GM19463 (cell line): ENCODE measurements around the gene MSH3.
"Not testable (repeated sequence)": the region's sequence is repeated elsewhere in the genome, so short reads cannot be mapped to it uniquely, and the experiment has no call there.

Experiments
- ATAC-seq: cut with Tn5 transposase; IDR thresholded peaks from one replicate; pipeline ENCODE4 v1.9.1; 2021; ENCODE audit warnings: mild to moderate bottlenecking, moderate library complexity; ENCODE audit not compliant: unreplicated experiment

The MSH3 gene

DNA sequence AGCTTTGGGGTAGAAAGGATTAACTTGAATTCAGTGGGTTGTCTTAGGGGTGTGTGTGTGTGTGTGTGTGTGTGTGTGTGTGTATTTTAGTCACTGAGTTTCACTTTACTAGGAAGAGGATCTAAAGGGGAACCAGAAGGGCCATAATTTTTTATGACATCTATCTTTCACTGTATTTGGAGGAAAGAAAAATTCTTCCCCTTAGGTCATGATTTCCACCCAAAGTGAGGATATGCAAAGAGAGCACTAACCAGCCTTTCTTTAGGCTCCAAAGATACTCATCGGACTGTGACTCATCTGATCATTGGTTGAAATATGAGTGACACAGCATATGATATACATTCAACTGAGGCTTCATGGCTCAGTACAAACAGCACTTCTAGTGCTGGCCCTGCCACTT lies 230.5 kb downstream of the MSH3 start:
- no peak for ATAC-seq

DNA sequence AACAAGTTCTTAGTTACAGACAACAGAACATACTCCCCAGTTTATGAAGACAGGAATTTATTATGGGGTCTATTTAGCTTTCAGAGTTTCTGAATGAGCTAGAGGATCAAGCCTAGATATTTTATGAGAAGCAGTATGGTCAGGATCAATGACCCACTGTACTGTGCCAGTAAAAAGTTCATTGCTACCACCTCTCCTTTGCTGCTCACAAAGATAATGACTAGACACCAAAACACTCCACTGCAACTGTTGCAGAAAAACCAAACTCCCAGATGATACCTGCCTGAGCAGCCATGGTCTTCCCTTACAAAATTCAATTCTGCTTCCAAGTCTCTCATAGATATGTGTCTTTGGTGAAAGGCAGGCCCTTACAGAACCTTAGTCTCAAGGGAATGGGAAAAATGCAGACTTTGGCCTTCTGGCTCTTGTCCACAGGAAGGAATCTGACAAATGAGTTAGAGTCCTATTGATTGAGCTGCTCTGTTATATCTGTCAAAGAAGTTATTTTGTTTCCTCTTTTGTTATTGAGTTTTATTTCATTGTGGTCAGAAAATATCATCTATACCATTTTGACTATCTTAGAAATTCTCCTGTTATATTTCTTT lies 231.0 kb downstream of the MSH3 start:
- ATAC-seq: no peak

DNA sequence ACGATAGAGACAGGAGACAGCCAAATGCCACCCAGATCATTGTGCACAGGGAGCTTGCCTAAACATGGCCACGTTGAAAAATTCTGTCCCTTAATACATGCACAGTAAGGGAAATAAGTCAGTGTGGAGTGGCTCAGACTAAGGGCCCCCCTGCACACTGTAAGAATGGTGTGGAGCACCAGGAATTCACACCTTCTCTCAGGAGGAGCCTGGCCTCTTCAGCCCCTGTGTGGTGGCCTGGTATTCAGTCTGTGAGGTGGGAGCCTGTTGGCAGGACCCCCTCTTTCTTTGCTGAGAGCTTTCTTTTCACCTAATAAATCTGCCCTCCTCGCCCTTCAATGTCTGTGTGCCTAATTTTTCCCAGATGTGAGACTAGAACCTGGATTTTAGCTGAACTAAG lies 239.6 kb downstream of the MSH3 start:
- ATAC-seq: no peak

DNA sequence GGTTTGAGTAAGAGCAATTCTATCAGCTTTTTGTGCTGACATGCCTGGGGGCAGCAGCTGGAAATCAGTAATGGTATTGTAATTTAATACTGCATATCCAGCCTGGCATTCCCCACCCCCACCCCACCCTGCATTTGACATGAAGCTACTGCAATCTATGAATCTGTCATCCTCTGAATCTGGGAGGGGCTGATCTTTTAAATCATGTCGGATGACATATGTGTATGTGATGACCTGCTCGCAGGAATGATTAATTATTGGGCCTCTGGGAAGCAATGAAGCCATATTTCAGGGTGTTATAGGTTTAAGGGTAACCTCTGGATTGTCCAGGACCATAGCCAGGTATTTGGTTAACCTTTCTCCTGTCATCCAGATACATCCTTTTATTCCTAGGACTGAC lies 241.1 kb downstream of the MSH3 start:
- ATAC-seq: no peak

DNA sequence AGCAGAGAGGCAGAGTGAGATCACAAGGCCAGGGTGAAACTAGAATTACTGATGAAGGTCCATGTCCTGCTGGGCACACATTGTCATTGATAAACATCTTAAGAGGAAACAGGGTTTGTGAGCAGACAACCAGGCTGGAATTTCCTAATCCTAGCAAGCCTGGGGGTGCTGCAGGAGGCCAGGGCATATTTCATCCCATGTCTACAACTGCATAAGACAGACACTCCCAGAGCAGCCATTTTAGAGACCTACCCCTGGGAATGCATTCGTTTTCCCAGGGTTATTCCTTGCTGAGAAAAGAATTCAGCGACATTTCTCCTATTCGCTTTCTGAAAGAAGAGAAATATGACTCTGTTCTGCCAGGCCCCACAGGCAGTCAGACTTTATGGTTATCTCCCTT lies 248.2 kb downstream of the MSH3 start:
- not testable (repeated sequence) for ATAC-seq

DNA sequence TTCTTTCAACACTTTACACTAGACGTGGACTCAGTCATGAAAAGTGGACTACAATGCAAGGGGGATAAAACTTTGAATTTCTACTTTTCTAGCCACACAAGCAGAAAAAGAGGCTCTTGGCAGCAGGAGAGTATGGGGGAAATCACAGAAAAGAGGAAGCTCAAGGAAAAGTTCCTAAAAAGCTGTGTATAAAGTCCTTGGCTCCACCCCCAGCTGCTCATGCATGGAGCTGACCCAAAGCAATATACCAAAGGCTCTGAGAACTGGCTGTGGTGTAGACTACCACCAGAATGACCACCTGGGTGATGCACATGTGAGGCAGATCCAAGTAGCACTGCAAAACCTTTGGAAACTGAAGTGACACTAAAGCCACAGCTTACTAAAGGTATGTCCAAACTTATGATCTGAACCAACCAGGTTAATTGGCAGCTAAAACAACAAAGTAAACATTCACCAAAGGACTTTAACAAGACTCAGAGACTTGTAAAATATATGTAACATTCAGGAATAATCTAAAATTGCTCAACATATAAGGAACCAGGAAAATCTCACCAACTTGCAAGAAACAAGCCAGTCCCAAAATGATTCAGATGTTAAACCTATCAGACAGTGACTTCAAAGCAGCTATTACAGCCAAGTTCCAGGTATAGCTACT lies 250.2 kb downstream of the MSH3 start:
- no peak for ATAC-seq

DNA sequence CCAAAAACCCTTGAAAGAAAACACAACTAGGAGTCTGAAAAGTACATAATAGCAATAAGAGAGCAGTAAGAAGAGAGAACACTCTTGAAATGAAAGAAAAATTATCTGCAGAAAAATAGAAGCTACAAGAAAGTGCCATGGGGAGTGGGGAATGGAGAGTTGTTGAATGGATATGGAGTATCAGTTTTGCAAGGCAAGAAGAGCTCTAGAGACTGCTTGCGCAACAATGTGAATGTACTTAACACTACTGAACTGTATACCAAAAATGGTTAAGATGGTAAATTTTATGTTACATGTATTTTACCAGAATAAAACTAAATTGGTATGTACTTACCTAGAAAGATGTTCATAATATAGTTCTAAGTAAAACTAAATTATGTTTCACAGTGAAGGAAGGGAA lies 251.0 kb downstream of the MSH3 start:
- ATAC-seq: no peak

DNA sequence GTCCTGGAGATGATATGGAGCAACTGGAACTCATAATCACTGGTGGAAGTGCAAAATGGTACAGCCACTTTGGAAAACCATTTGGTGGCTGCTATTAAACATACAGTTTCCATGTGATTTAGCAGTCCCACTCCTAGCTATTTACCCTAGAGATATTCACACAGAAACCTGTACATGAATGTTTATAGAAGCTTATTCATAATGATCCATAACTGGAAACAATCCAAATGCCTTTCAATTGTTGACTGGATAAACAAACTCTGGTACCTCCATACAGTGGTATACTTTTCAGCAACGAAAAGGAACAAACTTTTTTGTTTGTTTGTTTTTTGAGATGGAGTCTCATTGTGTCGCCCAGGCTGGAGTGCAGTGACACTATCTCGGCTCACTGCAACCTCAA lies 258.0 kb downstream of the MSH3 start:
- ATAC-seq: no peak

DNA sequence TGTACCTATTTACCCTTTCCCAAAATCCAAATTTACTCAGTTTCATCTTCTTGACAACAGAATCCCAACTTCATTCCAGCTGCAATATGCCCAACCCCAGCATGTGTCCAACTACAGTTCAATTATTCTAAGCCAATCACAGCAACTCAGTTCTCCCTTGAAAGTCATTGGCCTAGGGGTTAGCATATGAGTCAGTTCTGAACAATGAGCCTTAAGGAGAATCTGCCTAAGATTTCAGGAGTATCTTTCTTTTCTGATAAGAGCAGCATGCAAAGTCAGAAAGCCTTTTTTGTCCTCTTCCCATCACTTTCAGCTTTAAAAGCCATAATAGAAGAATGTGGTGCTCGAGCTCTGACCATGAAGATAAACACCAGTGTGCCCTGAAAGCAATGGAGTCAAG lies 261.3 kb downstream of the MSH3 start:
- ATAC-seq: no peak

DNA sequence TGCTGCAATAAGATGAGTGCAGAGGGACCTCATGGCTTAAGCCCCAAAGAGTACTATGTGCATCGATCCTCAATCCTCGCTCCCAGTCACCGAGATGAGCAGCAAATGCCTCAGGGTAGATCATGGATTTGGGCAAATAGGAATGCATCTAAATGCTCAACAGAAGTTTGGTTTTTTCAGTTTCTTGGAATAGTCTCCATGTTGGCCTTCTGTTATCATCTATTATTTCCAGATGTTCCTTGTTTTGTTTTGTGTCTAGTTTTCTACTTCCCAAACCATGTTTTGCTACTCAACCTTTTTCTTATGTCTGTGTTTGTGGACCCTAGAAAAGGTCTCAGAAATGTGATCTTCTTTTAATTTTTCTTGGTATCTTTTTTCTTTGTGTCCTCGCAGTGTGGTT lies 262.2 kb downstream of the MSH3 start:
- no peak for ATAC-seq

DNA sequence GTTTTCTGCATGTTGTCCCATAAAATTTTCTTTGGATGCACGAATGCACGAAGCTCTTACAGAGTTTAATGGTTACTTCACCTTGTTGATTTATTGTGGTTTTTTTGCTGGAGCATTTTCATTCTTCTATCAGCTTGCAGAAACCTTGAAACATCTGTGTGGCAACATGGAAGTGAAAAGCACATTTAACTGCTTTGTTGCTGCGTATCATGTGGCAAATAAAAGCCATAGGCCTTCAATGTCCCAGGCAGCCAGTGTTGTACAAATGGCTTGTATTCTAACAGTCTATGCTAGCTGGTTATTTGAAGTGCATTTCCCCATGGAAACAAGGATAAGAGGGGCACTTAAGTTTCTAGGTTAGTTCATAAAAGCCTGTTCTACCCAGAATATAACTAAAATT lies 263.2 kb downstream of the MSH3 start:
- ATAC-seq: no peak

DNA sequence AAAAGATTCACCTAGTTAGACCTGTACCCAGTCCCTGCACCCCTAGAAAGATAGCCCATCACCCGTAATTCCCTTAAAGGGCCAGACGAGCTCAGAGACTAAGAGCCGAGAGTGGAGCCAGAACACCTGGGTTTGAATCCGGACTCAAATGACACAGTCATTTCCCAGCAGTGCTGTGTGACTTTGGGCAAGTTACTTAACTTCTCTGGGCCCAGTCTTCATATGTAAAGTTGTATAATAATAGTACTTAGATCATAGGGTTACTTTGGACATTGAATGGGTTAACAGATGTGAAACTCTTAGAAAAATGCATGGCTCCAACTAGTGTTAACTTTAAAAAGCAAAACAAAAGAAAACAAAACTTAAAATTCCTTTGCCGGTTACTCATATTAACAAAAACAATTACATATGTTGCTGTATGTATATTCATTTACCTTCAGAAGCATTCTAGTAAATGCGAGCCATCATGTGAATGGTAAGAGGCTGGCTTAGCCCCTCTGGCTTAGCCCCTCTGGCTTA lies 265.3 kb downstream of the MSH3 start:
- ATAC-seq: no peak

DNA sequence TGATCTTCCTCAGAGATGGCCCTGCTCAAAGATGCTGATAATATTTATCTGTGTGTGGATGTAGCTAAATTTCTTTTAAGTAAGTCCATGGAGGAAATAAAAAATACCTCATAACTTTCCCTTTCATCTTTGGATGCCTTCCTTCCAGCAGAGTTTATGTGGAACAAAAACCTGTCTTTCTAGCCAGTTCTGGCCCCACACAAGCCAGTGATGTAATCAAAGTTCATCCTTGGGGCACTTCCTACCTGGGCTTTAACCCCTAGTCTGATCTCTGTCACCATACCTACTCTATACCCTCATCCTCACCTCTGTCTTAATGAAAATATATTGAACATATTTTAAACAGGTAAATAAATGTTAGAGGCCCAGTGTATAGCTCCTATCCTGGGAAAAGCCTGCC lies 265.9 kb downstream of the MSH3 start:
- ATAC-seq: no peak

DNA sequence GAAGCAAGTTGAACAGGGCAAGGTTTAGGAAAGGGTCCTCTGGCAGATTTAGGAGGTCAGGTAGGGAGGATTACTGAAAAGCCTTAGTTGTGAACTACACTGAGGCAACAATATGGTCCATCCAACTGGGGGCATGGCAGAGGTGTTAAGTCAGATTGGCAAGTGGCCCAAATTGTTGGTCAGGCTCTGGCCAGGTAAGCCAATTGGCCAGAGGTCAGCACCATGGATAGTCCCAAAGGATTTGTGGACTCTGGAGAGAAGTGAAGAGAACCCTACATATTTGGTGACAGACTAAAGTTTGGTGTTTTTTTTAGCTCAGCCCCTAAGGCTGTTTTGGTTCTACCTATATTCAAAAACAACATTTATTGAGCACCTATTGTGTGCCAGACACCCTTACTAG lies 266.6 kb downstream of the MSH3 start:
- no peak for ATAC-seq

DNA sequence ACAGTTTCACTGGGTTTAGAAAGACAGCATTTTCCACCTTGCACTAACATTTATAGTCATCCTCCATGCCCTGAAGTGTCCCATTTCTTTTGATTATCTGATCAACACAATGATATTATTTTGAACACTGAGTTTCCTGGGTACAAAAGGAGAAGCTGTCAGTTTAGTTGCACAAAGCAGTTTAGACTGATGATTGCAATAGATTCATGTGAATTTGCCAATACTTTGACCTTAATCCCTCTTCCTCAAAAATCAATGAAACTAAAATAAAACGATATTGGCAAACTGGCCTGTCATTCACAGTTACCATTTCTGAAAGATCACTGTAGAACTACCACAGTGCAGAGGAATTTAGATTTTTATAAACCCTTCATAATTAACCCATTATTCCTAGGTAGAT lies 271.5 kb downstream of the MSH3 start:
- ATAC-seq: no peak
